Activated CD4-positive, alpha-beta memory T cell treated with anti-CD3 and anti-CD28 coated beads, Interleukin-2, amount 10 ng/mL, durations not matched to agents 7 days and 5 days (primary cell): ENCODE results near the gene NFIX. TPM values are rescaled to one million over a fixed set of nuclear protein-coding genes. Genes with fewer than 3 reads are reported as not detected.
"Not testable (repeated sequence)": the region's sequence is repeated elsewhere in the genome, so short reads cannot be mapped to it uniquely, and the experiment has no call there.

Experiments used
- CTCF ChIA-PET: fragments of 350-600 bp; sonication (Branson Sonifier 250); formaldehyde crosslinking; loops from one replicate; lab custom pipeline; 2021; ENCODE audit warnings: antibody characterized with exemption, inconsistent platforms; lab: Charles Lee
- POLR2A ChIA-PET: fragments of 350-600 bp; sonication (Branson Sonifier 250); formaldehyde crosslinking; loops from one replicate; lab custom pipeline; 2021; ENCODE audit warnings: antibody characterized with exemption; lab: Charles Lee
- DNase-seq: peaks from one replicate; pipeline ENCODE4 v3.0.0-alpha.2; 2020
- H3K27ac Mint-ChIP-seq: one replicate; pipeline ENCODE4 v1.8.0; 2021; ENCODE audit warnings: mild to moderate bottlenecking, mixed read lengths
- H3K27me3 Mint-ChIP-seq: one replicate; pipeline ENCODE4 v1.8.0; 2021; ENCODE audit warnings: mixed read lengths
- H3K36me3 Mint-ChIP-seq: one replicate; pipeline ENCODE4 v1.8.0; 2021; ENCODE audit warnings: low read depth, mixed read lengths
- H3K4me1 Mint-ChIP-seq: one replicate; pipeline ENCODE4 v1.8.0; 2021; ENCODE audit warnings: mixed read lengths
- H3K4me3 Mint-ChIP-seq: one replicate; pipeline ENCODE4 v1.8.0; 2021; ENCODE audit warnings: mild to moderate bottlenecking, mixed read lengths
- H3K9me3 Mint-ChIP-seq: one replicate; pipeline ENCODE4 v1.8.0; 2021; ENCODE audit warnings: mixed read lengths
- total RNA-seq, 2 experiments: library from RNA; stranded (reverse); gene quantifications; one replicate each; pipeline ENCODE4 v1.2.3, GENCODE V29; 2021

Gene NFIX
- total RNA-seq, 2 experiments from 2014 or later = 0.05 TPM; not detected in 1

- peaks cover 8% of the 10 kb centered on the region for H3K4me1 Mint-ChIP-seq
- no peak overlapping the region for H3K4me3 Mint-ChIP-seq
- CTCF ChIA-PET = interaction anchor here (0.7 to 5.8 kb wide), 9 partner anchors 9 to 871 kb away, joined by 3 to 88 read pairs (median 3); no protein-coding TSS in a partner anchor
- POLR2A ChIA-PET = interaction anchor here (1.0 kb wide), 1 partner anchor 125 kb away, joined by 3 read pairs; no protein-coding TSS in a partner anchor
- H3K36me3 Mint-ChIP-seq = no peaks in the 10 kb centered on the region
- no peaks in the 10 kb centered on the region for H3K9me3 Mint-ChIP-seq
- H3K27me3 Mint-ChIP-seq = peaks cover 3% of the 10 kb centered on the region
- no peak overlapping the region for H3K27ac Mint-ChIP-seq
- no peak for DNase-seq
Measured at GRCh38 chr19:12967907-12968306, 27.4 kb upstream of the NFIX start.

- CTCF ChIA-PET = interaction anchor here (5.8 kb wide), 1 partner anchor 8 kb away, joined by 88 read pairs; no protein-coding TSS in a partner anchor
- H3K36me3 Mint-ChIP-seq = no peaks in the 10 kb centered on the region
- no peak within 1 kb of the TSS for H3K27ac Mint-ChIP-seq
- no peak within 1 kb of the TSS for H3K4me3 Mint-ChIP-seq
- no peak for DNase-seq
- POLR2A ChIA-PET = no interaction called here
- peaks cover 8% of the 10 kb centered on the region for H3K4me1 Mint-ChIP-seq
- no peaks in the 10 kb centered on the region for H3K9me3 Mint-ChIP-seq
- H3K27me3 Mint-ChIP-seq = no peaks in the 10 kb centered on the region
Measured at GRCh38 chr19:12969292-12969988, 25.8 kb upstream of the NFIX start, which contains the start of gene DAND5. Gene DAND5 (plus strand): TSS chr19:12969576. CDS start chr19:12969661, 85 bp downstream.

GRCh38 chr19:12970070-12970820 lies 25.0 kb upstream of the NFIX start:
- H3K27ac Mint-ChIP-seq = no peak overlapping the region
- ChIA-PET CTCF (interaction anchor here (5.8 kb wide), 1 partner anchor 7 kb away, joined by 88 read pairs; no protein-coding TSS in a partner anchor), POLR2A (no interaction called here)
- peaks cover 4% of the 10 kb centered on the region for H3K4me1 Mint-ChIP-seq
- DNase-seq = no peak
- H3K36me3 Mint-ChIP-seq = no peaks in the 10 kb centered on the region
- H3K27me3 Mint-ChIP-seq = no peaks in the 10 kb centered on the region
- H3K9me3 Mint-ChIP-seq = no peaks in the 10 kb centered on the region
- H3K4me3 Mint-ChIP-seq = no peak overlapping the region

DNA sequence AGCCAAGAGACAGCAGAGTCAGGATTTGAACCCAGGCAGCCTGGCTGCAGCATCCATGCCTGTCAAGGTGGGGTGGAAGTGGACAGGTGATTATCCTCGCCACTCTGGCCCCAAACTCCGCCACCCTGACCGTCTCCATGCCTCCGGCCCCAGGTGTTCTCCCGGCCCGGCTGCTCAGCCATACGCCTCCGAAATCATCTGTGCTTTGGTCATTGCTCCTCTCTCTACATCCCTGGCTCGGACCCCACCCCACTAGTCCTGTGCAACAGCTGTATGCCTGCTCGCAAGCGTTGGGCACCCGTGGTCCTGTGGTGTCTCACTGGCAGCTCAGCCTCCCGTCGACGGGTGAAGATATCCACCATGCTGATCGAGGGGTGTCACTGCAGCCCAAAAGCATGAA lies 22.0 kb upstream of the NFIX start:
- no peak for DNase-seq
- H3K4me3 Mint-ChIP-seq = no peak overlapping the region
- peaks cover 5% of the 10 kb centered on the region for H3K27me3 Mint-ChIP-seq
- H3K36me3 Mint-ChIP-seq = no peaks in the 10 kb centered on the region
- POLR2A ChIA-PET = no interaction called here
- no peak overlapping the region for H3K27ac Mint-ChIP-seq
- H3K9me3 Mint-ChIP-seq = no peaks in the 10 kb centered on the region
- CTCF ChIA-PET = interaction anchor here (3.1 to 7.7 kb wide), 2 partner anchors 6 to 88 kb away, joined by 10 to 88 read pairs; partner anchors contain the start of gene DAND5
- H3K4me1 Mint-ChIP-seq = no peaks in the 10 kb centered on the region

GRCh38 chr19:12974301-12975220 lies 20.7 kb upstream of the NFIX start:
- H3K4me3 Mint-ChIP-seq = no peak overlapping the region

GRCh38 chr19:12975221-12975741 lies 20.0 kb upstream of the NFIX start:
- H3K4me1 Mint-ChIP-seq = no peaks in the 10 kb centered on the region
- H3K9me3 Mint-ChIP-seq = no peaks in the 10 kb centered on the region
- peaks cover 5% of the 10 kb centered on the region for H3K27me3 Mint-ChIP-seq
- CTCF ChIA-PET = interaction anchor here (1.6 to 7.7 kb wide), 5 partner anchors 8 to 120 kb away, joined by 4 to 88 read pairs (median 56); partner anchors contain the start of gene DAND5
- POLR2A ChIA-PET = interaction anchor here (0.6 to 0.8 kb wide), 2 partner anchors 11 to 182 kb away, joined by 3 read pairs; no protein-coding TSS in a partner anchor
- DNase-seq = no peak
- no peak overlapping the region for H3K27ac Mint-ChIP-seq
- no peaks in the 10 kb centered on the region for H3K36me3 Mint-ChIP-seq
- no peak overlapping the region for H3K4me3 Mint-ChIP-seq

More at GRCh38 chr19:12974301-12975220, 20.7 kb upstream of the NFIX start:
- no peak for DNase-seq
- H3K4me1 Mint-ChIP-seq = no peaks in the 10 kb centered on the region
- H3K36me3 Mint-ChIP-seq = no peaks in the 10 kb centered on the region
- ChIA-PET CTCF (interaction anchor here (1.6 to 7.7 kb wide), 4 partner anchors 7 to 121 kb away, joined by 4 to 88 read pairs (median 38); partner anchors contain the start of gene DAND5), POLR2A (interaction anchor here (0.6 to 0.8 kb wide), 2 partner anchors 11 to 183 kb away, joined by 3 read pairs; no protein-coding TSS in a partner anchor)
- no peak overlapping the region for H3K27ac Mint-ChIP-seq
- H3K9me3 Mint-ChIP-seq = no peaks in the 10 kb centered on the region
- H3K27me3 Mint-ChIP-seq = peaks cover 5% of the 10 kb centered on the region

DNA sequence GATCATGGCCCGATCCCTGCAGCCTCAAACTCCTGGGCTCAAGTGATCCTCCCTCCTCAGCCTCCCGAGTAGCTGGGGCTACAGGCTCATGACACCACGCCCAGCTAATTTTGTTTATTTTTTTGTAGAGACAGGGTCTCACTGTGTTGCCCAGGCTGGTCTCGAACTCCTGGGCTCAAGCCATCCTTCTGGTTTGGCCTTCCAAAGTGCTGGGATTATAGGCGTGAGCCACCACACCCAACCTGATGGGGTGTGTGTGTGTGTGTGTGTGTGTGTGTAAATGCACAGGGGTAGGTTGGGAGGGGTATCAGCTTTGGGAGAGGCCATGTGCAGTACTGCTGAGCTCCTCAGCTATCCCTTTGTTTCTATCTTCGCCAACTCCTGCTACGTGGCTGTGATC lies 19.2 kb upstream of the NFIX start:
- not testable (repeated sequence) for H3K4me3 Mint-ChIP-seq, H3K4me1 Mint-ChIP-seq, DNase-seq, H3K9me3 Mint-ChIP-seq, H3K27ac Mint-ChIP-seq, H3K27me3 Mint-ChIP-seq, H3K36me3 Mint-ChIP-seq
- CTCF ChIA-PET = interaction anchor here (0.6 to 7.7 kb wide), 13 partner anchors 9 to 861 kb away, joined by 3 to 88 read pairs (median 6); partner anchors contain the start of gene DAND5
- POLR2A ChIA-PET = interaction anchor here (0.7 to 1.2 kb wide), 2 partner anchors 10 to 118 kb away, joined by 3 to 4 read pairs; no protein-coding TSS in a partner anchor

DNA sequence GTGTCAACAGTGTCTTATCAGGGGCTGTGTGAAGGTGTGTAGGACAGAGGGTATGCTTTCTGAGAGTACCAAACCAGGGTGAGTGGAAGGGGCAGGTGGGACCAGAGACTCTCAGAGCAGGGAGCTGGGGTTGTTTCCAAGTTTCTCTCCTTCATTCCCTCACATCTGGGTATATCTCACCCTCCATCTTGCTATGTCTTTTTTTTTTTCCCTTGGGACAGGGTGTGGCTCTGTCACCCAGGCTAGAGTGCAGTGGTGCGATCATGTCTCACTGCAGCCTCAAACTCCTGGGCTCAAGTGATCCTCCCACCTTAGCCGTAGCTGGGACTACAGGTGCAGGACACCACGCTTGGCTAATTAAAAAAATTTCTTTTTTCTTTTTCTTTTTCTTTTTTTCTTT lies 15.3 kb upstream of the NFIX start:
- Mint-ChIP-seq H3K36me3 (no peaks in the 10 kb centered on the region), H3K27ac (no peak overlapping the region), H3K4me1 (peaks cover 1% of the 10 kb centered on the region), H3K27me3 (peaks cover 7% of the 10 kb centered on the region), H3K4me3 (no peak overlapping the region), H3K9me3 (no peaks in the 10 kb centered on the region)
- ChIA-PET CTCF (interaction anchor here (0.8 to 7.7 kb wide), 5 partner anchors 13 to 115 kb away, joined by 3 to 88 read pairs (median 56); partner anchors contain the start of gene DAND5), POLR2A (no interaction called here)
- DNase-seq = no peak

GRCh38 chr19:12982648-12983047 lies 12.6 kb upstream of the NFIX start:
- H3K9me3 Mint-ChIP-seq = no peaks in the 10 kb centered on the region
- peaks cover 16% of the 10 kb centered on the region for H3K27me3 Mint-ChIP-seq
- H3K36me3 Mint-ChIP-seq = no peaks in the 10 kb centered on the region
- CTCF ChIA-PET = interaction anchor here (5.0 kb wide), 1 partner anchor 78 kb away, joined by 31 read pairs; no protein-coding TSS in a partner anchor
- no peak overlapping the region for H3K4me3 Mint-ChIP-seq
- H3K27ac Mint-ChIP-seq = no peak overlapping the region
- peaks cover 1% of the 10 kb centered on the region for H3K4me1 Mint-ChIP-seq
- DNase-seq = no peak
- POLR2A ChIA-PET = no interaction called here

DNA sequence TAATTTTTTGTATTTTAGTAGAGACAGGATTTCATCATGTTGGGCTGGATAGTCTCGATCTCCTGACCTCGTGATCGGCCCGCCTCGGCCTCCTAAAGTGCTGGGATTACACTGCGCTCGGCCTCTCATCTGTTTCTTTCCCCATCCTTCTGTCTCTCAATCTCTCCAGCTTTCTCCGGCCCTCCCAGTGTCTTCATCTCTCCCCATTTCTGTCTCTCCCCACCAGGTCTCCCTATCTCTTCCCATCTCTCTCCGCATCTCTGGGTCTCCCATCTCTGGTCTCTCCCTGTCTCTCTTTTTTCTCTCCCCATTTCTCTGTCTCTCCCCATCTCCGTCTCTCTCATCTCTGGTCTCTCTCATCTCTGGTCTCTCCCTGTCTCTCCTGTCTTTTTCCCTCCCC lies 12.2 kb upstream of the NFIX start:
- Mint-ChIP-seq H3K36me3 (no peaks in the 10 kb centered on the region), H3K27ac (no peak overlapping the region), H3K4me1 (peaks cover 1% of the 10 kb centered on the region), H3K27me3 (peaks cover 14% of the 10 kb centered on the region), H3K9me3 (no peaks in the 10 kb centered on the region), H3K4me3 (no peak overlapping the region)
- ChIA-PET POLR2A (no interaction called here), CTCF (interaction anchor here (5.0 kb wide), 1 partner anchor 77 kb away, joined by 31 read pairs; no protein-coding TSS in a partner anchor)
- no peak for DNase-seq

DNA sequence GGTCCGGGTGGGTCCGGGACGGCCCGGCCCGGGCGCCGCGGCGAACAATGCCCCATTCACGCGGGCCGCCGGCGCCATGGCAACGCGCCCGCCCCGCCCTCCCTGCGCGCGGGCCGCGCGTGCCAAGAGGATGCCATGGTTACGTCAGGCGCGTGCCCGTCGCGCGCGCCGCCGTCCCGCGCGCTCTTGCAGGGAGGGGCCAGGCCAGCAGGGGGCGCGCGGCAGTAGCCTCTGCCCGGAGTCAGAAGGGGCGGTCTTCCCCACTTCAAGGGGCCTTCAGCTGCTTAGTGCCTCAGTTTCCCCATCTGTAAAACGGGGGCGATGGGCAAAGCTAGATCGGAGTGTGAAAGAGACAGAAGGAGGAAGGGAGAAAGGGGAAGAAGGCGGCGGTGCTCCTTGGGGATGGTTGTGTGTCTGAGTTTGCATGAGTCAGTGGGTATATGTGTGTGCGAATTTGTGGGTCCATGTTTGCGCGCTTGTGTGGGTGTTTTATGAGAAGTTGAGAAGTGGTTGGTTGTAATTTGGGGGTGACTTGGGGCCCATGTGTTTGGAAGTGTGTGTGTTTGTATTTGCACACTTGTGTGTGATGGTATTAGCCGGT lies 11.6 kb upstream of the NFIX start:
- Mint-ChIP-seq H3K9me3 (no peaks in the 10 kb centered on the region), H3K4me3 (no peak overlapping the region), H3K36me3 (no peaks in the 10 kb centered on the region), H3K4me1 (peaks cover 1% of the 10 kb centered on the region), H3K27me3 (peaks cover 13% of the 10 kb centered on the region), H3K27ac (no peak overlapping the region)
- CTCF ChIA-PET = interaction anchor here (0.6 to 5.0 kb wide), 2 partner anchors 77 to 702 kb away, joined by 3 to 31 read pairs; no protein-coding TSS in a partner anchor
- POLR2A ChIA-PET = no interaction called here
- peak; percentile 84 for DNase-seq
